NCI-H2171 treated with DMSO at 0.1 percent for 48 hours (cell line): ENCODE results near the gene PPP1R1C.
A peak's percentile ranks its signal among the peaks of the same experiment; 100 is the strongest.

ENCODE experiments used
- DNase-seq: peaks from one replicate; lab custom pipeline; 2025; lab: John Stamatoyannopoulos, UW

The PPP1R1C gene

DNA sequence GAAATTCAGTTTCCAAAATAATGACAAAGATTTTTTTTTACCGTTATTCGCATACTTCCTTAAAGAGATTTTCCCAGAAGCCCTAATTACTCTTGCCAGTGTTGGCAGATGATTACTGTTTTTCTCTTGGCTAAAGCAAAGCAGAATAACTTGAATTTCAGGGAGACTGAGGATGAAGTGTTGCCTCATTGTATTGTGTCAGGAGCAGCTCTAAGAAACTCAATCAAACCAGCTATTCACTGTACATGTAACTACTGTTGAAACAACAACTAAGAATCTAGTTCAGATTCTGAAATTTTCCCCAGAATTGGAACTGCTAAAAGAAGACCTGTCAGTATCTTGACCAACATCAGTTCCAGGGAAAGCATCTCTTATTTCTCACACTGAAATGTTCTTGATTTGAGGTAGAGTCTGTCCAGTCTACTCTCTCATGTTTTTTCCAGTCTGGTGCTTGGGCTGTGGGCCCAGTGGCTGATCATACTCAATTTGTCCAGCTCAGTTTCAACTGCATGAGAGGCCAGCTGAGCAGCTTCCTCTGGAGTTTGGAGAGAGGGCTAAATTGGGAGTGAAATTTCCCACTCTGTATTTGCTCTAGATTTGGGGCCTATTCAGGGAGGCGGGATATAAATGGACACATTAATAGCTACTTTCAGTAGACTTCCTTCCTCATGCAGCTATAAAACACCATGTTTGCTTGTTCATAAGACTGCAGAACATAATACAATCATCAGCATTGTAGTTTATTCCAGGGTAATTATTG lies 78.5 kb downstream of the PPP1R1C start:
- DNase-seq = no peak

DNA sequence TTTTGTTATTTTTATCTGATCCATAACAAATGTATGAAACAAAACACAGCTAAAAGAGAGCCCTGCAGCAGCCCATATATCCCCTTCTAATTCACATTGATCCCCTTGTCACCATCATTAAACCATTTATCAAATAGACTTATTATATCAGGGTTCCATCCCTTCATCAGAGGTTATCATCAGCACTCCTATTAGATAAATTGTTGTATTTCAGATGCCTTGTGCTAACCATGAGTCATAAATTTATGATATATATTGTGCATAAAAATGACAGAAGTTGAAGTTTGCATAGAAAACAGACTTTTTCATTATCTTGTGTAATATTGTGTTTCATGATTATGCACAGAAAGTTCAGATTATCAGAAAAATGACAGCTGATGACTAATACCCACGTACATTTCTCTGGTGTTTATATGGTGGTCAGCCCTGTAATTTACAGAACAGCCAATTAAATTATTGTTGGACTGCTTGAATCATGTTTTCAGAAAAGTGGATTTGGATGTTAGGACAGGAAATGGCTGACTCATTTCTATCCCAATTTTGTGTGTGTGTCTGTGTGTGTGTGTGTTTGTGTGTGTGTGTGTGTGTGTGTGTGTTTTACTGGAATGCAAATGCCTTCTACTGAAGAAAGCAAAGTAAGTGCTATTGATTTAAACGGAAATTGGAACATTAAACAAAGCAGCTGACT lies 80.9 kb downstream of the PPP1R1C start:
- DNase-seq = no peak

DNA sequence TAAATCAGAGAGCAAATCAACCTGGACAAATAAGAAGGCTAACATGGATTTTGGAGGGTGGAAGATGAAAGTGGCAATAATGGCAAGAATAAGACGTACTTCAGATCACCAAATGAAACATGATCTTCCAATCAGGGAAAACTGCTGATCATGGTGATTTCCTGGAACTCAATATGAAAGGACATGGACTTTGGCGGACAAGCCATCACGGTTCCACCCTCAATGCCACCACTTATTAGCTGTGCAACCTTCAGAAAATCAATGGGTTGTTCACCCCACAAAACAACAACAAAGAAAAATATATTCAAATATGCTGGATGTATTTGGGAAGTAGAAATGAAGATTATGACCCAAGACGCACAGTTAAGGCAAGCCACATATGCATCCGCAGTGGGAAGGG lies 81.7 kb downstream of the PPP1R1C start:
- DNase-seq = no peak

DNA sequence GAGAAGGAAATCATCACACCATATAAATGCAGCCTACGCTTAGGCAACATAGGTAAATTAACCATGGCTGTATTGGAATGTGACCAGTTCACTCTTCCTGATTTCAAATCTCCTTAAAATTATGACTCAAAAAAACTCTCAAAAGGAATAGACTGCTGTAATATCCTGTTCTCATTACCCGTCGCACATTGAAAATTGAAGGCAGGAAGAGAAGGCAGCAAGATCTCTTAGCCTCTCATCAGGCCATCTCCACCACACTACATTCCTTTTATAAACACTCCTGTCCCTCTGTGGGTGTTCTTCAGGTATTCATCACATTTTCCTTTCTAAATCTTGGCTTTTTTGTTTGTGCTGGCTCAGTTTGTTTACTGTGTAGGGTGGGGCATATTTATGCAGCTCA lies 83.2 kb downstream of the PPP1R1C start:
- DNase-seq = no peak

DNA sequence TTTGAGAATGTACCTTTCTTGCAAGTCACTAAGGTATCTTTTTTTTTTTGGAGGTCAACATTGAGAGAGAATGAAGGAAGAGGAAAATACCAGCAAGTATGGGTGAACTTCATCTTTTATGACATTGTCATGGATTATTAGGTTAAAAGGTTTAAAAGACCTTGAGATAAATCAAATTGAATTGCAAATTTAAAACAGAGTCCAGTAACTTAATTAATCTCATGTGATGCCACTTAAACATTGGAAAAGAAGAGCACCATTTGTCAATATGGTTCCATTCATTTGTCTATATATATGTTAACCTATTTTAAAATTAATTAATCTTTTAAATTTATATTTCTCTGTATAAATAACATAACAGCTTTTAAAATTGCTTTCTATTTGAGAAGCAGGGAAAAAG lies 83.8 kb downstream of the PPP1R1C start:
- DNase-seq = no peak

DNA sequence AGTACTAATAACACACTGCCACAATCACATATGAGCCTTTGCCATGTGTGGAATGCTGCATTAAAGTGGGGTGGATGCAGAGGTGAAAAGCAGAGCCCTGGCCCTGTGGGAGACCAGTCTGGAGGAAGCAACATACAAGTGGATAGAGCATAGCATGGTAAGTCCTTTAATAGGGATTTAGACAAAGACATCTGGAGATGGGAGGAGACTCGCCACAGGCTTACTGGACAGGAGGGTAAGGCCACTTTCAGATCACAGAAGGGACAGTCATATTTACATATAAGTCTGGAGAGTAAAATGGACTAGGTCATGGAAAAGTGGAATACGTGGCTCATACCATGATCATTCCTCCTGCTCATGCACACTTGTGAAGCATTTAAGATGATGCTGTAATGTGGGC lies 84.3 kb downstream of the PPP1R1C start:
- no peak for DNase-seq

DNA sequence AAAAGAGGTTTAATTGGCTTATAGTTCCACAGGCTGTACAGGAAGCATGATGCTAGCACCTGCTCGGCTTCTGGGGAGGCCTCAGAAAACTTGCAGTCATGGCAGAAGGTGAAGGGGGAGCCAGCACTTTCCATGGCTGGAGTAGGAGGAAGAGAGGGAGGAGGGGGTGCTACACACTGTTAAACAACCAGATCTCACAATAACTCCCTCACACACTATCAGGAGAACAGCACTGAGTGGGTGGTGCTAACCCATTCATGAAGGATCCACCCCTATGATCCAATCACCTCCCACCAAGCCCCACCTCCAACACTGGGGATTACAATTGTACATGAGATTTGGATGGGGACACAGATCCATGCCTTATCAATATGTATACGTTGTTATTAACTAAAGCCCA lies 85.1 kb downstream of the PPP1R1C start:
- no peak for DNase-seq

DNA sequence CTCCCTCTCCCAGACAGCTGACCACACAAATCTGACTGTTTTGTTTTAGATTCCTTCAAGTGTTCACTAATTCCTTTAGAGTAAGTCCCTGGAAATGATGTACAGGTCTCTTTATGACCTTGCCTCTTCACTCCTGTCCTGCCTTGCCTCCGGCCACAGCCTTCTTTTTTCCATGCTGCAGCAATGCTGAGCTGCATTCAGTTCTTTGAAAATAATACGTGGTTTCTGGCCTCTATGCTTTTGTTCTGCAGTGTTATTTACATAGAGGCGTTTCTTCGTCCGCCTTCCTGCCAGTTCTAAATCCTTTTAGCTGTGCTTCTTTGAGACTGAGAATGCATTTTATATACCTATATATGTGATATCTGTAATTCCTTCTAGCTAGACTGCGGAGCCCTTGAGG lies 87.2 kb downstream of the PPP1R1C start:
- no peak for DNase-seq

DNA sequence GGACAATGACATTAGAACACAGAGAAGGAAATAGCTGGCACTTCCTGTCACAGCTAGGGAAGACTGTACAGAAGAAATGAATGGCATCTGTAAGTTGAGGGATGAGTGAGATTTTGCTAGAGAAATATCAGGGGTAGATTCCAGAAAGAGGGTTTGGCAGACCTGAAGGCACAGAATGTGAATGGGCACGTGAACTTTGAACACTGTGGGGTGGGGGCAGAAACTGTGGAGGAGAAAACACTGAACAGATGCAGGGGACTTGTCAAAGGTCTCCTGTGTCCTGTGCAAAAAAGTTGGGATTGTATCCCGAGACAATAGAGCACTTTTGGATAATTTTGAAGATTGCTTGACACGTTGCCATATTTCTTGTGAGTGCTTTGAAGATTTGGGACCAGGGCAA lies 88.0 kb downstream of the PPP1R1C start:
- no peak for DNase-seq

DNA sequence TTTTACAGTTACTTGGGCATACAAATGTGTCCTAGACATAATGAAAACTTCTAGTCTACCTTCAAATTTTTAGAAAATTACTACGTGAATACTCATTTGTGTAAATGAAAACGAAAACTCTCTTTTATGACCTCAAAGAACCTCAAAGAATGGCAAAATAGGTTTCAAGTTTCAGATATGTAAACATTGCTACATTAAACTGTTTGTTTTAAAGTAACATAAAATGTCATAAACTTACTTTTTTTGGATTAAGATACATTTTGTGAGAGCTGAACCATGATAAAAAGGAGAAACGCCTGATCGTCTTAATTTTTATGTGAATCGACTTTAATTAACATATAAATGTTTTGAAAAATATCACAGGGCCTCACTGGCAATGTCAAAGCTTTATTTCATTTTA lies 91.4 kb downstream of the PPP1R1C start:
- no peak for DNase-seq

DNA sequence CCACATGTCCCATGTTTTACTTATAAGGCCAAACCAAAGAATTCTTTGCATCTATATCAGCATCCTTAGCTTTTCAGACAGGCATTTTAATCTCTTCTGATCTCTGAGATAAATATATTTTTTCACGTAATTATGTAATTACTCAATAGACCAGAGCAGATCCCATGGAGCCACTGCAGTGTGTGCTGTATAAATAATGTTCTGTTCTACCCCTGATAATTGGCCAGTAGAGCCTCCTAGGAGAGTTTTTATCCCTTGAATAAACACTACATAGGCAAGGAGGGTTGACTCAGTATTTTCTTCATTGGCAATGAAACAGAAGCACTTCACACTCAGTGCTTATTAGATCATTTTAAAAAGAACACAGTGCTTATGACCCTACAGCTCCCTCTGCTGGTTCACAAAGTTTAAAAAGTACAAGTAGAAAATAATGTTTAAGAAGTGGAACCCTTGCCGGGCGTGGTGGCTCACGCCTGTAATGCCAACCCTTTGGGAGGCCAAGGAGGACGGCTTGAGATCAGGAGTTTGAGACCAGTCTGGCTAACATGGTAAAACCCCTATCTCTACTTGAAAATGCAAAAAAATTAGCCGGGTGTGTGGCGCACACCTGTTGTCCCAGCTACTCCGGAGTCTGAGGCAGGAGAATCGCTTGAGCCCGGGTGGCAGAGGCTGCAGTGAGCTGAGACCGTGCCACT lies 91.9 kb downstream of the PPP1R1C start:
- DNase-seq = peak; percentile 75

DNA sequence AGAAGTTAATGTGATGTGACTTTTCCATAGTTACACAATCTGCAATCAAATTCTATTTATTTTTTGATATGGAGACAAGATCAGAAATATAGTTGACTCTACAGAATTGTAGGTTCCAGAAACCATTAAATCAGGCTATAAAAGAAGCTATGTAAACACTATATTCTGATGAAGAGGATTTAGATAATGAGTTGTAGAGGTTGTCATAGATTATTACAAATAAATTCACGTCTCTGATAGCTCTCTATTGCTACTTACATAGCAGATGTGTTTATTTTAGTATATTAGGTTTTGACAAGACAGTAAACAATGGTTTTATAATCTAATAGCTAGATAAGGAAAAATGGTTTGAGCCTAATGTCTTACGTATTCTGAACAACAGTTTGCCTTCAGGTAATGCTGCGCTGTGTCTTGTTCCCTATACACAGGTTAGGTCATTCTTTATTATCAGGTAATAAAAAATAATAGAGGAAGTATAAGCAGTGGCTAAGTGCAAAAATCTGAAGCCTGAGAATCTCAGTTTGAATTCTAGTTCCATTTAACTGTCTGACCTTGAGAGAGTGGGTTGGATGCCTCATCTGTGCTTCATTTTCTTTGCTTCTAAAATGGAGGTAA lies 93.4 kb downstream of the PPP1R1C start:
- no peak for DNase-seq

DNA sequence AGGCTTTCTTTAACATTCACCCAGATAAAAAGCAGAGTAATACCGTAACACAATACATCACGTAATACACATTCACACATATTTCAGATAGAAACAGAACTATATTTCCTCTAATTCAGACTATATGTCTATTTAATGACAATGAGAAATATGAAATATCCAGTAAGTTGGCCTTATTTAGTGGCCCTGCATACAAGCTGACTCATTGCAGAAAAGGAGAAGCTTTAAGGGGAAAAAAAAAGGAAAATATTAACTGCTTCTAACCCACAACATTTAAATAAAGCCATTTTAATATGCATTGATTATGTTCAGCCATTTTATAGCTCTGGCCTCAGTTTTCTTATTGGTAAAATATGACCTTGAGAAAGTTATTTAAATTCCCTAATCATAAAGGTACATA lies 94.8 kb downstream of the PPP1R1C start:
- no peak for DNase-seq

DNA sequence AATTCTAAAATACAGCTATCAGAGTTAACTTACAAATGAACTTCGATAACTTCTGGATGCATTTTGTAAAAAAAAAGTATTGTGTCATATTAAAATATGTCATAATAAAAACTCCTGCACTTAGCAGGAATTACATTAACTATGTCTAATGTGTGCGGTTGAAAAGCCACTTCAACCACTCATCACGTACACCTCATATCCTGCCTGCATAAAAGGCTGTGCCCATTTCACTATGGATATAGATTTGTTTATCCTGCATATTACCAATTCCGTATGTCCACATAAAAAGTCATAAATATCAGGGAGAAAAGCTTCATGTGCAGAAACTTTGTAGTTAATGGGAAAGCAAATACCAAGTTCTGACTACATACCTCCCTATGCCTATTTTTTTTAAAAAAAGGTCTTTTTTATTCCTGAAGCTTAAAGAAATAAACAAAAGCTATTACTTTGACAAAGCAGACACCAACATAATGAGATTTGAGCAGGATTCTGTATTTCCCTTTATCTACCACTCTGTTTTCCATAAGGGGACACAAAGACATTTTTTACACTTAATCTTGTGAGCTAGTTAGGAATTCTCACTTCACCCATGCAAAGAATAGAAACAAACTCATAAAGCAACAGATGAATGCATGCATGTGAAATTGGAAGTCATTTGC lies 96.1 kb downstream of the PPP1R1C start:
- DNase-seq = no peak

DNA sequence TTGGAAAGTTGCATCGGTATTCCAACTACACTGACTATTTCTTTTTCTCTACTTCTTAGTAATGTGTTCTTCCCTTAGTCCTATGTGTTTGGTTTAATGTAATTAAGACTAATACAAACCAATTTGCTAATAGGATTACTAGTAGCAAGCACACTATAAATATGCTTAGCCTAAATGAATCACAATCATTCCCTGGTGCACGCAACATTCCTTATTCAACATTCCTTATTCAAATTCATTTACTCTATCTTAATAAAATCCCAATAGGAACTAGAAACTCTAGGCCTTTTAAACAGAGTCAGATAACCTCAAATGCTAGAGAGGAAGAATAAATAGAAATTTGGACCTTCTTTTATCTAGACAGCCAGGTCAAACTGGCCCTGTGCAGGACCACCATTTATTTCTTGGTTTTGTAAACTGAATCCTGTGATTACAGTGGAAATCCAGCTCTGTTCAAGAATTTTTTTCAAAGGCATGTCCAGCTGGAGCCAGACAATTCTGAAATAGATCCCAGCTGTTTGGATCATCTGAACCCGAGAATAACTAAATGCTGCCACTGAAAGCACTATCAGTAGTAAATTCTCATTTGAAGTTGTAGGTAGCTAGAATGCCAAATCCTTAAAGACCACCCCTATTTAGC lies 103.1 kb downstream of the PPP1R1C start:
- DNase-seq = no peak

DNA sequence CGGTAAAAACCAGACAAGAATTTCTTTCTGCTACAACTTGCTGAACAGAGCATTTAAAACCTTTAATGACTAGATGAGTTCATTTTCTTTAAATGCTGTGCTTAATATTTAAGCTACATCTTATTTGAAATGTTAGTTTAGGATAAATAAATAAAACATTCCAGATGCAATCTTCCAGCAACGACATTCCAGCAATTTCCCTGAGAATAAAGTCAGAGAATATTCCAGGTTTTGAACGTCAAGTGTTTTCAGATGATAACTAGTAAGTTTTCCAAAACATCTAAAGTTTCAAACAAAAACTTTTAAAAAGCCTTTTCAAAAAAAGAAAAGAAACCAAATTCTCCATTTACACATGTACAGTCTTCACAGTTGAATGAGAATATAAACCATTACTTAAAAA lies 104.8 kb downstream of the PPP1R1C start:
- no peak for DNase-seq

DNA sequence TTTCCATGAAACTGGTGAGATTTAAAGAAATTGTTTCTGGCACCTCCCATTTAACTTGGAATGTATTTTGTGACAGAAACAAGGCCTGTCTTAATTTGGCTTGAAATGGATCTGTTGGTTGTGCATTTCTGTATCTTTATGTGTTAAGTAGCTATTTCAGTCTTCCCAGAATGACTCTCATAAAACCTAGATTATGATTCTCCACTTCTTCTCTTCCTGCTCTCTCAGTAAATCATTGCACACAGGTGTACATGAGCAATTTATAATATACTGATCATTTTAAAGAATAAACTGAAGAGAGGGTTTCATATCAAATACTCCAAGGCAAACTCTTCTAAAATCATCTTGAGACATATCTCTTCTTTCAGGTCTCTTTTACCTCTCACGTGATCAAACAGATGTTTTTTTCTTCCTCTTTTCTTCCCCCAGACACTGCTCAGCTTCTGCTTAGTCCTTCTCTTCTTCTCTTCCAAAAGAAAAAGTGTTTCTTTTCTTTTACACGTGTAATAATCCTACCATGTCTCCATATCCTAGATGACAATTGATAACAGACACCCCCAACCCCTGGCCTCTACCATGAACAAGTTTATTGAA lies 112.0 kb downstream of the PPP1R1C start:
- no peak for DNase-seq

DNA sequence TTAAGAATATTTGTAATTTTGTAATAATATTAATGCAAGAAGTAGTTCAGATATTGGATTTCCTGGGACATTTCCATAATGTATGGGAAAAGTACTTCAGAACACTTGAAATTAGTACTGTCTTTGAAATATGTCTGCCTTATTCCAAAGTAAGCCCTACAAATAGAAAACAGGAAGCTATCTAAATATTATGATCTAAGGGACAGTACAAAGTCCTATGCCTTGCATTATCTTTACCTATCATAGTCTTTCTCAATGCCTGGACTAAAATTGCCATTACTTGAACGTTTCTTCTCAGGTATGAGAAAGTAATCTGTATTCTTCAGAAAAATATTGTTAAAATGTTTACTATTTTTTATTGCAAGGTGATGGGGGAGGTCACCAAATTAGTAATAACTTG lies 113.0 kb downstream of the PPP1R1C start:
- DNase-seq = no peak

DNA sequence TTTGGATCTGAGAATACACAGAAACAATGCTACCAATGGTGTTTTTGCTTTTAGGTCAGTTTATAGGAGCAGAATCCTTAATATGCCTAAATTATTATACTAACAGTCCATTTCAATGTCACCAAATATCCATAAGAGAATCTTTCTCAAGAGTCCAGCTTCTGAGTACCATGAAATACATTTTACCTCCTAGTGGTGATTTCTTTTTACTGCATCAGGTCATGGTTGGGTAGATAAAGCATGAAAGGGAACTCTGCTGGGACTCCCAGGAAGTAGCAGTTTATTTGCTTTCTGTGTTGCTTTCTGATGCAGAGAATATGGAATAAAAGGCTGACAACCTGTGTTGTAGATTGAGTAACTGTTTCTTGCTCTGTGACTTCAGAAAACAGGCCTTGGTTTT lies 115.6 kb downstream of the PPP1R1C start:
- no peak for DNase-seq

DNA sequence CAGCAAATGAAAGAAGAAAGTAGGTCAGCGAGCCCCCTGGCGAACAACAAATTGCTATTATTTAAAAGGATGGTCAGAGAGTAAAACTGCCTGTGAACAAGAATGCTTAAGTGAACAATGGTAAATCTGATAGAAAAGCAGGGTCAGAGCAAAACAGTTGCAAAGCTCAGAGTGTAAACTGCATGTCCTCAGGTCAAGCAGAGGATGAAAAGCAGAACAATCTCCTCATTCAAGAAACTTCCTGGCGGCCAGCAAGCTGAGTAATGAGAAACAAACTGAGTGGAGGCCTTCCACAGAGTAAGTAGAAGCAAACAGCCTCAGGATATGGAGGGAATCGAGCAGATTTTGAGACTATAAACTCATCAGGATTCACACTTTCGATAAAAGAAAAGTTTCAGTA lies 117.9 kb downstream of the PPP1R1C start:
- no peak for DNase-seq

DNA sequence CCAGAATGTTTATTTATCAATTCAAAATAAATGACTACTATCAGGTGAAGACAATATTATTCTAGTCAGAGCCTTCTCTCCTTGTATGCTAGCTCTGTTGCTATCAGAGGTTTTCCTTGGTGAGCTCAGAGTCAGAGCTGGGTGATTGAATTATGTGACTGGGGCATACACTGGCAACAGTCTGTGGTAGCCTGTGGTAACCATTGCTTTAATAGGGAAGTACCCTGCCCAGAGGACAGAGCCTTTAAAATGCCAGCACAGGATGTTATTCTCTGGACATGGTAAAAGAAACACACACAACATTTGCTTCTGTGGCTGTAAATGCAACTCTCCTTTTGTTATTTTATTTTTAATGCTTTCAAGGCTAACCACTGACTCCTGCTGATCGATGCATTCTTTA lies 124.7 kb downstream of the PPP1R1C start:
- no peak for DNase-seq
